Activated CD8-positive, alpha-beta memory T cell treated with anti-CD3 and anti-CD28 coated beads for 24 hours (primary cell): Measurements from ENCODE around the gene VAMP5.
"Not testable (repeated sequence)": the region's sequence is repeated elsewhere in the genome, so short reads cannot be mapped to it uniquely, and the experiment has no call there.

Experiments used
- DNase-seq: peaks from one replicate; pipeline ENCODE4 v3.0.0-alpha.2; 2020

Gene VAMP5

GRCh38 chr2:85584354-85584856 is at the start of gene VAMP5:
VAMP5 (plus strand) TSS chr2:85584431; CDS start chr2:85584491, 60 bp downstream.
- DNase-seq: peak; percentile 76

- DNase-seq: no peak
These were observed 49.4 kb upstream of the VAMP5 start for GRCh38 chr2:85534881-85535280.

GRCh38 chr2:85536479-85536878 is 47.8 kb upstream of the VAMP5 start:
- no peak for DNase-seq

GRCh38 chr2:85537600-85538506 is 46.4 kb upstream of the VAMP5 start:
- peak; percentile 84 for DNase-seq

- DNase-seq: peak; percentile 98
These were observed 45.5 kb upstream of the VAMP5 start, which contains the start of gene MAT2A for GRCh38 chr2:85538507-85539360. MAT2A (plus strand) TSS chr2:85539168; CDS start chr2:85539288, 120 bp downstream.

GRCh38 chr2:85539361-85540132 is 44.7 kb upstream of the VAMP5 start:
- DNase-seq: peak; percentile 93

- DNase-seq: no peak
These were observed 44.0 kb upstream of the VAMP5 start for GRCh38 chr2:85540133-85540648.

GRCh38 chr2:85541262-85541661 is 43.0 kb upstream of the VAMP5 start:
- DNase-seq: no peak

- DNase-seq: no peak
These were observed 42.3 kb upstream of the VAMP5 start for GRCh38 chr2:85541753-85542457.

GRCh38 chr2:85542777-85543176 is 41.5 kb upstream of the VAMP5 start:
- DNase-seq: no peak

- DNase-seq: not testable (repeated sequence)
These were observed 40.0 kb upstream of the VAMP5 start for GRCh38 chr2:85544254-85544691.

- not testable (repeated sequence) for DNase-seq
These were observed 39.1 kb upstream of the VAMP5 start for GRCh38 chr2:85544915-85545779.

- no peak for DNase-seq
These were observed 38.4 kb upstream of the VAMP5 start for GRCh38 chr2:85545780-85546240.

- no peak for DNase-seq
These were observed 37.0 kb upstream of the VAMP5 start for GRCh38 chr2:85547089-85547858.

- no peak for DNase-seq
These were observed 36.2 kb upstream of the VAMP5 start for GRCh38 chr2:85547859-85548607.

GRCh38 chr2:85548608-85548900 is 35.7 kb upstream of the VAMP5 start:
- no peak for DNase-seq

- no peak for DNase-seq
These were observed 35.1 kb upstream of the VAMP5 start for GRCh38 chr2:85549095-85549494.

- no peak for DNase-seq
These were observed 34.4 kb upstream of the VAMP5 start for GRCh38 chr2:85549826-85550225.

- no peak for DNase-seq
These were observed 33.7 kb upstream of the VAMP5 start for GRCh38 chr2:85550486-85550885.
